Activated CD8-positive, alpha-beta memory T cell treated with anti-CD3 and anti-CD28 coated beads for 36 hours (primary cell): ENCODE measurements around the gene KCTD3. TPM values are rescaled to one million over a fixed set of nuclear protein-coding genes. Genes with fewer than 3 reads are reported as not detected.

Experiments used
- CTCF ChIA-PET: fragments of 350-600 bp; sonication (Branson Sonifier 250); formaldehyde crosslinking; loops from one replicate; lab custom pipeline; 2021; ENCODE audit warnings: antibody characterized with exemption; lab: Charles Lee
- POLR2A ChIA-PET: fragments of 350-600 bp; sonication (Branson Sonifier 250); formaldehyde crosslinking; loops from one replicate; lab custom pipeline; 2021; ENCODE audit warnings: antibody characterized with exemption; lab: Charles Lee
- total RNA-seq, 2 experiments: library from RNA; stranded (reverse); gene quantifications; one replicate each; pipeline ENCODE4 v1.2.3, GENCODE V29; 2021

Gene KCTD3
- total RNA-seq, 2 experiments from 2014 or later, result 1.2 TPM

- ChIA-PET CTCF (no interaction called here), POLR2A (no interaction called here)
Measured at GRCh38 chr1:215645861-215646260, 78.8 kb downstream of the KCTD3 start.

- POLR2A ChIA-PET, result no interaction called here
- CTCF ChIA-PET, result no interaction called here
Measured at GRCh38 chr1:215647738-215648137, 80.6 kb downstream of the KCTD3 start.

GRCh38 chr1:215648957-215649356, 81.9 kb downstream of the KCTD3 start:
- ChIA-PET CTCF (no interaction called here), POLR2A (no interaction called here)

- ChIA-PET CTCF (no interaction called here), POLR2A (no interaction called here)
Measured at GRCh38 chr1:215650446-215651149, 83.5 kb downstream of the KCTD3 start.

GRCh38 chr1:215651867-215652266, 84.8 kb downstream of the KCTD3 start:
- ChIA-PET POLR2A (no interaction called here), CTCF (no interaction called here)

GRCh38 chr1:215652371-215652770, 85.3 kb downstream of the KCTD3 start:
- ChIA-PET POLR2A (no interaction called here), CTCF (no interaction called here)

GRCh38 chr1:215657047-215657446, 89.9 kb downstream of the KCTD3 start:
- ChIA-PET CTCF (no interaction called here), POLR2A (no interaction called here)

GRCh38 chr1:215660259-215660658, 93.2 kb downstream of the KCTD3 start:
- ChIA-PET POLR2A (no interaction called here), CTCF (no interaction called here)

GRCh38 chr1:215661033-215661432, 93.9 kb downstream of the KCTD3 start:
- ChIA-PET POLR2A (no interaction called here), CTCF (no interaction called here)

- CTCF ChIA-PET, result no interaction called here
- POLR2A ChIA-PET, result no interaction called here
Measured at GRCh38 chr1:215665215-215665614, 98.1 kb downstream of the KCTD3 start.

GRCh38 chr1:215667761-215668160, 100.7 kb downstream of the KCTD3 start:
- ChIA-PET POLR2A (no interaction called here), CTCF (no interaction called here)

GRCh38 chr1:215669806-215670491, 102.8 kb downstream of the KCTD3 start:
- ChIA-PET POLR2A (no interaction called here), CTCF (no interaction called here)
